Measurements from ENCODE around the gene CEBPG.

CEBPG gene

GRCh38 chr19:33377586-33378475, 4.3 kb downstream of the CEBPG start:
- FAIRE-seq (no peak), DNase-seq (ENCODE audit: insufficient read length, low spot score) (no peak)

GRCh38 chr19:33379151-33379829, 5.8 kb downstream of the CEBPG start:
- DNase-seq (ENCODE audit: insufficient read length, low spot score) (no peak), FAIRE-seq (no peak)

GRCh38 chr19:33381101-33381500, 7.6 kb downstream of the CEBPG start:
- no peak for DNase-seq (ENCODE audit: insufficient read length, low spot score)
- no peak for FAIRE-seq

- DNase-seq (ENCODE audit: insufficient read length, low spot score) (no peak), FAIRE-seq (no peak)
These were observed 8.5 kb downstream of the CEBPG start for GRCh38 chr19:33382006-33382405.

- FAIRE-seq (no peak), DNase-seq (ENCODE audit: insufficient read length, low spot score) (no peak)
These were observed 9.5 kb downstream of the CEBPG start for GRCh38 chr19:33382982-33383381.

GRCh38 chr19:33383720-33384292, 10.3 kb downstream of the CEBPG start:
- DNase-seq (ENCODE audit: insufficient read length, low spot score): no peak

GRCh38 chr19:33384983-33385382, 11.5 kb downstream of the CEBPG start:
- FAIRE-seq (no peak), DNase-seq (ENCODE audit: insufficient read length, low spot score) (no peak)

More at GRCh38 chr19:33383720-33384292, 10.3 kb downstream of the CEBPG start:
- FAIRE-seq: no peak

GRCh38 chr19:33385956-33386355, 12.4 kb downstream of the CEBPG start:
- DNase-seq (ENCODE audit: insufficient read length, low spot score) (no peak), FAIRE-seq (no peak)

GRCh38 chr19:33386361-33386858, 12.9 kb downstream of the CEBPG start:
- FAIRE-seq (no peak), DNase-seq (ENCODE audit: insufficient read length, low spot score) (no peak)

GRCh38 chr19:33387351-33388230, 14.1 kb downstream of the CEBPG start:
- FAIRE-seq (no peak), DNase-seq (ENCODE audit: insufficient read length, low spot score) (no peak)

GRCh38 chr19:33388231-33388724, 14.8 kb downstream of the CEBPG start:
- DNase-seq (ENCODE audit: insufficient read length, low spot score) (no peak), FAIRE-seq (no peak)

- DNase-seq (ENCODE audit: insufficient read length, low spot score): no peak
- FAIRE-seq: no peak
These were observed 15.4 kb downstream of the CEBPG start for GRCh38 chr19:33388725-33389420.

- DNase-seq (ENCODE audit: insufficient read length, low spot score): no peak
- FAIRE-seq: no peak
These were observed 16.1 kb downstream of the CEBPG start for GRCh38 chr19:33389421-33390100.

GRCh38 chr19:33390101-33390907, 16.8 kb downstream of the CEBPG start:
- no peak for FAIRE-seq
- no peak for DNase-seq (ENCODE audit: insufficient read length, low spot score)

GRCh38 chr19:33390908-33391630, 17.6 kb downstream of the CEBPG start:
- no peak for FAIRE-seq

GRCh38 chr19:33391631-33392249, 18.2 kb downstream of the CEBPG start:
- FAIRE-seq (no peak), DNase-seq (ENCODE audit: insufficient read length, low spot score) (no peak)

More at GRCh38 chr19:33390908-33391630, 17.6 kb downstream of the CEBPG start:
- no peak for DNase-seq (ENCODE audit: insufficient read length, low spot score)

Measured in GM19239 (cell line).